Inferior parietal cortex (tissue), 1 donor: ENCODE data around the gene ARHGAP9.
"Not testable (repeated sequence)": the region's sequence is repeated elsewhere in the genome, so short reads cannot be mapped to it uniquely, and the experiment has no call there.

Experiments used
- DNase-seq: peaks from one replicate; pipeline ENCODE4 v3.0.0-alpha.2; 2016; ENCODE audit errors: extremely low spot score

ARHGAP9 gene

DNA sequence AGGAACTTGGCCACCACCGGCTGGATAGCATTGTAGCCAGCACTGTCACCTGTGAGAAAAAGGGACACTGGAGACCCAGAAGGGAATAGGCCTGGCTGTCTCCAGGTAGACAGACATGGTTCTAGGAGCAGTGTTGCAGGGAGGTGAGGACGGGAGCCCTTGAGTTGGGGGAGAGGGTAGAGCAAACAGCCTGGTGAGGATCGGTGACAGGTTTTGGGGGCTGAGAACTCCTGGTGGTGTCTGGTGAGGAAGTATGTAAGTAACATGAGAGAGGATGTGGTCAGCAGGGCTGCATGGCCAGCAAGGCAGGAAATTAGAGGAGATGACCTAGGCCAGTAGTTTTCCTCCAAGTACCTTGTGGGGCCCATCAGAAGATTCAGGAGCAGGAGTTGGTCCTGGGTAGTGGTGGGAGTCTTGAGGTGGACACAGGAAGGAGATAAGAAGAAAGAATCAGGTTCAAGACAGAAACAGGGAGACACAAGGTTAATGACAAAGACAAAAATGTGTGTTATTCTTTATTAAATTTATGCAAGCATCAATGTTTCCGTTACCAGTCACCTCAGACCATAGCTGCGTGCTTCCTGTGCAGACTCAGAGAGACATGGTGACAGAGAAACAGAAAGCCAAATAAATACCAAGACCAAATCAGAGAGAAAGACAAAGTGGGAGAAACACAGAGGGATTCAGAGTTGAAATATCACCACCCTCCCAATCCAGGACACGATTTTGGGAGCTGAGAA lies at the start of gene ARHGAP9:
TSS of gene ARHGAP9 (minus strand) at position 491 of the 740 bp plus-strand sequence. CDS start at position 31, 460 bp downstream.
- no peak for DNase-seq

DNA sequence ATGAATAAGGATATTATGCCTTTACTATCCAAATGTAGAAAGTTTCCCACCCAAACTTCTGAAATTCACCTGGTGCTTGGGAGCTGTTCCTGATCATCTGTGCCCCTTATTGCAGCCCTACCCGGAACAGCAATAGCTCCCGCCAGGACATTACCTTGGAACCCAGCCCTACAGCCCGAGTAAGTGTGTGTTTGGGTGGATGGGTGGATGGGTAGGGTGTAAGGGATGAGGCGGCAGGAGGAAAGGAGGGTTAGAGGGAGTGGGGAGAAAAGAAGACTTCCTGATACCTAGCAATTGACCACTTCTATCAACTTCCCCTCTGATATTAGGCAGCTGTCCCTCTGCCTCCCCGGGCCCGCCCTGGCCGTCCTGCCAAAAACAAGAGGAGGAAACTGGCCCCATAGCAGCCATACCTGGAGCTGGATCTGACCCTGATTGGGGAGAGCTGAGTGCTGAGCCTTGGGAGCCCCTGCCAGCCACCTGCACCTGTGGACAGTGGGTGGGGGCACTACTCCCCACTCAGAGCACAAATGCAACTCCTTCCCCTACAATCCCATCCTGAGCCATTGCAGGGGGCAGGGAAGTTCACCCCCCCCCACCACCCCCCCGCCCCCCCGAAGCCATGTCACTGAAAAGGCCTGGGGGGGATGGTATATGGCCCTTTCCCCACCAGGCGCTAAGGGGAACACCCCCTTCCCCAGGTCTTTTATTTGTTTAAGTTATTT lies 49.3 kb upstream of the ARHGAP9 start:
- no peak for DNase-seq

DNA sequence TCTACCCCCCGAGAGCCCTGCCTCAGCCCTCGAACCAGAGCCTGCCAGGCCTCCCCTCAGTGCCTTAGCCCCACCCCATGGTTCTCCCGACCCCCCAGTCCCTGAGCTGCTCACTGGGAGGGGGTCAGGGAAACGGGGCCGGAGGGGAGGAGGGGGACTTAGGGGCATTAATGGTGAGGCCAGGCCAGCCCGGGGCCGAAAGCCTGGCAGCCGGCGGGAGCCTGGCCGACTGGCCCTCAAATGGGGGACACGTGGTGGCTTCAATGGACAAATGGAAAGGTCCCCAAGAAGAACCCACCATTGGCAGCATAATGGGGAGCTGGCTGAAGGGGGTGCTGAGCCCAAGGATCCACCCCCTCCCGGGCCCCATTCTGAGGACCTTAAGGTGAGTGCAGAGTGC lies 48.5 kb upstream of the ARHGAP9 start:
- no peak for DNase-seq

- no peak for DNase-seq
Measured at GRCh38 chr12:57527184-57527583, 47.5 kb upstream of the ARHGAP9 start.

DNA sequence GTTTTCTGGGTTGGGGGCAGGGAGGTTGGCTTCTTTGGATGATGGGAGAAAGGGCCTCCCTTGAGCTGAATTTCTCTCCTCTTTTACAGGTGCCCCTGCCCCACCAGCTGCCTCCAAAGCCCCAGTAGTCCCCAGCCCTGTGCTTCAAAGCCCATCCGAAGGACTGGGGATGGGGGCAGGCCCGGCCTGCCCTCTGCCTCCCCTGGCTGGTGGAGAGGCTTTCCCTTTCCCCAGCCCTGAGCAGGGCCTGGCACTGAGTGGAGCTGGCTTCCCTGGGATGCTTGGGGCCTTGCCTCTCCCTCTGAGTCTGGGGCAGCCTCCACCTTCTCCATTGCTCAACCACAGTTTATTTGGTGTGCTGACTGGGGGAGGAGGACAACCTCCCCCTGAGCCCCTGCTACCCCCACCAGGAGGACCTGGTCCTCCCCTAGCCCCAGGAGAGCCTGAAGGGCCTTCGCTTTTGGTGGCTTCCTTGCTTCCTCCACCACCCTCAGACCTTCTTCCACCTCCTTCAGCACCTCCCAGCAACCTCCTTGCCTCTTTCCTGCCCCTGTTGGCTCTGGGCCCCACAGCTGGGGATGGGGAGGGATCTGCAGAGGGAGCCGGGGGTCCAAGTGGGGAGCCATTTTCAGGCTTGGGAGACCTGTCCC lies 46.9 kb upstream of the ARHGAP9 start:
- no peak for DNase-seq

DNA sequence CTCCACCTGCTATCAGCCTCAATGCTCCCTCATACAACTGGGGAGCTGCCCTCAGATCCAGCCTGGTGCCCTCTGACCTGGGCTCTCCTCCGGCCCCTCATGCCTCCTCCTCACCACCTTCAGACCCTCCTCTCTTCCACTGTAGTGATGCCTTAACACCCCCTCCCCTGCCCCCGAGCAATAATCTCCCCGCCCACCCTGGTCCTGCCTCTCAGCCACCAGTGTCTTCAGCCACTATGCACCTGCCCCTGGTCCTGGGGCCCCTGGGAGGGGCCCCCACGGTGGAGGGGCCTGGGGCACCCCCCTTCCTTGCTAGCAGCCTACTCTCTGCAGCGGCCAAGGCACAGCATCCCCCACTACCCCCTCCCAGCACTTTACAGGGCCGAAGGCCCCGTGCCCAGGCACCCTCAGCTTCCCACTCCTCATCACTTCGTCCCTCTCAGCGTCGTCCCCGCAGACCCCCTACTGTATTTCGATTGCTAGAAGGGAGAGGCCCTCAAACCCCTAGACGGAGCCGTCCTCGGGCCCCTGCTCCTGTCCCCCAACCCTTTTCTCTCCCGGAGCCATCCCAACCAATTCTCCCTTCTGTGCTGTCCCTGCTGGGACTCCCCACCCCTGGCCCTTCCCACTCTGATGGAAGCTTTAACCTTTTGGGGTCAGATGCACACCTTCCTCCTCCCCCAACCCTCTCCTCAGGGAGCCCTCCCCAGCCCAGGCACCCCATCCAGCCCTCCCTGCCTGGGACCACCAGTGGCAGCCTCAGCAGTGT lies 46.1 kb upstream of the ARHGAP9 start:
- DNase-seq: no peak

- DNase-seq: no peak
Measured at GRCh38 chr12:57524814-57525614, 45.3 kb upstream of the ARHGAP9 start.

GRCh38 chr12:57523706-57524614 lies 44.3 kb upstream of the ARHGAP9 start:
- peak; percentile 3 for DNase-seq

GRCh38 chr12:57522887-57523705 lies 43.4 kb upstream of the ARHGAP9 start:
- DNase-seq: no peak

- DNase-seq: peak; percentile 78
Measured at GRCh38 chr12:57522011-57522886, 42.6 kb upstream of the ARHGAP9 start, which contains the start of gene MBD6. MBD6 (plus strand) TSS chr12:57522824; CDS start chr12:57524304, 1,480 bp downstream.

DNA sequence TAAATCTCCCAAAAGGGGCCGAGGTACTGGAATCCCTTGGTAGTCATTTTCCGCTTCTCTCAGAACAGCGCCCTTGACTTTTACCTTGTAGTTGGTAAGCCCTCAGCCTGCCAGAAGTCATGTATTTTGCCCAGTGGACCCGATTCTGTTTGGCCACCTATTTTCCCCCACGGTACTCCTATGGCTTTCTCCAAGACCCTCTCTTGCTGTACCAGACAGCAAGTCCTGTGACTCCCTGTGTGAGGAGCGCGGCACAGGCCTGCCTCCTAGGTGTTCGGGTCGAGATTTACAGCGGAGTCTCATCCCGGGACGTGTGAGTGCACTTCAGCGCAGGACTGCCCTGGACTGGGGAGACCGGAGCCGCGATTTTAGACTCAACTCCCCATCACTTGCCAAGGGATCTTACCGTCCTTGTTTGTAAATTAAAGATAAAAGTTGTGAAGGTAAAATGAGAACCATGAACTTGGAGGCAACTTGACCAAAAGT lies 41.9 kb upstream of the ARHGAP9 start:
- DNase-seq: peak; percentile 52

GRCh38 chr12:57520053-57520818 lies 40.6 kb upstream of the ARHGAP9 start, which contains the start of gene DDIT3:
DDIT3 (minus strand) TSS chr12:57520514; CDS start chr12:57517406, 3,108 bp downstream.
- DNase-seq: peak; percentile 98

DNA sequence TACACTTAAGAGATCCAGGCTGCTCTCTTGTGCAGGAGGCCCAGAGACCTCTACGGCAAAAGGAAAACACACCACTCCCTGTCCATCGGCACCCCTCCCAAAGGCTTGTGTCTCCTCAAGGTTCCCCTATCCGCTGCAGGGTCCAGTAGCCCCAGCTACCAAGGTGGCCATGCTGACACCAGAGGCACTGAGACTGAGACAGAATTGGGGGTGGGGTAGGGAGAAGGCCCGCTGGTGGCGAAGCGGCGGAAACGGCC lies 40.1 kb upstream of the ARHGAP9 start:
- no peak for DNase-seq

DNA sequence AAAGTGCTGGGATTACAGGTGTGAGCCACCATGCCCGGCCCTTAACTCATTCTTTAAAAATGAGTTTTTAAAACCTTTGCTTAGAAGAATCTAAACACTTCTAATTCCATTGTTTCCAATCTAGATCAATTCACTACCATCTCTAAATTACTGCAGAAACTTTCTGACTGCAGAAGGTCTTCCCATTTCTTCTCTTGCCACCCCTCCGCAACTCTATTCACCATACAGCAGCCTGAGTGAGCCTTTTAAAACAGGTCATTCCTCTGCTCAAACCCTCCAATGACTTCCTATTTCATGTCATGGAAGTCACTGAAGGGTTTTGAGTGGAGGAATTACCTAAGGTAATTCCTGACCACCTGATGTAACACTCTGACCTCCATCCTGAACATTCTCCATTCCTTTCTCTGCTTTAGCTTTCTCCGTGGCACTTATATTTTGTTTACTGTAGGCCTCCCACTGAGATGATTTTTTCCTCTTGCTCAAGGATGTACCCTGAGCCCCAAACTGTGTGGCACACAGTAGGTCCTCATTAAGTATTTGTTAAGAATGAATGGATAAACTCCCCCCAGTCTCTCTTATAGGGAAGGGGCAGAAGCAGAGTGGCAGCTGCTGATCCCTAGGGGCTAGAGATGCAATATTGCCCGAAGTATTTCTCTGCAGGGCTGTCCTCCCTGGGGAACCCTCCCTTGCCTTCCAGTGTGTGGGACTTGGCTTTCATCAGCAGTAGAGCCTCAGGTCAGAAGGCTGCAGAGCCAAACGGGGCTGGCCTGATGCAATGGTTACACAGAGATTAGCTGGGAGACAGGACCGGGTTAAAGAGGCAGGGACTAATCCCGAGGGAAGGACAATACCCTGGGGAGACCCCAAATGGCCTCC lies 39.5 kb upstream of the ARHGAP9 start:
- DNase-seq: no peak

DNA sequence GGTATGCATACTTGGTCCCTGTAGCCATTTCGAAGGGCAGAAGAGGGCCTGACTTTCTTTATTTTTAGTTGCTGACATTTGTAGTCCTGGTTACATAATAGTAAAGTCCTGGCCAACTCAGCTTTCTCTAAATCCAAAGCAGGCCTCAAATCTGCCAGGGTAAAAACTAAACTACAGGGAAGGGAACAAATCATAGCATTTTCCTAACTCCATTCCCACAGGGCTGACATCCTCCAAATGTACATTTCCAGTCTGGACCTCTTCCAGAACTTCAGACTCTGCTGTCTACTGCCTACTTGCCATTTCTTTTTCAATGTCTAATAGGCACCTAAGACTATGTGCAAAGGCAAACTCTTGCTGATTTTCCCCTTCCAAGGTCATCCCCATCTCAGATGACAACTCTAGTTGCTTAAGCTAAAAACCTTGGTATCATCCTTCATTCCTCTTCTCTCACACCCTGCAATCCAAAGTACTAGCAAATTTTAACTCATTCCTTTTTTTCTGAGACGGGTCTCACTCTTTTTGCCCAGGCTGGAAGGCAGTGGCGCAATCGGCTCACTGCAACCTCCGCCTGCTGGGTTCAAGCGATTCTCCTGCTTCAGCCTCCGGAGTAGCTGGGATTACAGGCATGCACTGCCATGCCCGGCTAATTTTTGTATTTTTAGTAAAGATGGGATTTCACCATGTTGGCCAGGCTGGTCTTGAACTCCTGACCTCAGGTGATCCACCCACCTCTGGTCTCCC lies 38.7 kb upstream of the ARHGAP9 start:
- DNase-seq: no peak

GRCh38 chr12:57517718-57518117 lies 38.1 kb upstream of the ARHGAP9 start:
- DNase-seq: not testable (repeated sequence)
